Measurements from ENCODE around the gene KRT20. TPM values are rescaled to one million over a fixed set of nuclear protein-coding genes. Genes with fewer than 3 reads are reported as not detected.

Gene KRT20
- total and polyA plus RNA-seq, 2 of the 13 experiments (the other 11 are each of a cell fraction or from before 2014, with no cell fraction given): 0.13 to 0.20 TPM

DNA sequence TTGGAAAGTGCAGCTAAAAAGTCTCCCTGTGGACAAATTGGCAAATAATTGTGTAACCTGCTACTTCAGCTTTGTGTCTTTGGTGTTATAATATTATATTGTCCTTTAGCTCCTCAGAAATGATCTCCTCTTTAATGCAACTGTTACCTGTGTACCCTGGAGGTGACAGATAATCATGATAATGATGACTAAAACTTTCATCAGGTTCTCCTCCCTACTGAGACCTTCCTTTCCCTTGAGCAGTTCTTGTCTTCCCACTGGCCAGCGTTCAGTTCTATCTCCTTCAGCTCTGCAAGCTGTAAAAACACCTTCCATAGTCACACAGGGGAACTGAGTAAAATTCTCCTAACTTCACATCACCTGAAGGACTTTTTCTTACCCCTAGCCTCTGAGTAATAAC lies 32.7 kb downstream of the KRT20 start:
- FAIRE-seq (peak; percentile 18), ATAC-seq (no peak), DNase-seq (ENCODE audit: low spot score) (no peak)
- Histone ChIP-seq H2AFZ (ENCODE audit: low read length) (no peak overlapping the region), H3K27ac (ENCODE audit: extremely low read length, insufficient read depth, low read length) (no peak overlapping the region), H4K20me1 (ENCODE audit: insufficient read depth, low read length) (no peaks in the 10 kb centered on the region), H3K4me2 (ENCODE audit: low read depth, low read length) (no peak overlapping the region), H3K4me3 (replicated peaks in 1 of 3; ENCODE audit: insufficient read depth in 1 of 3, low read depth in 2 of 3, low read length in 3 of 3) (no peak overlapping the region), H3K79me2 (ENCODE audit: insufficient read depth, low read length) (no peaks in the 10 kb centered on the region), H3K36me3 (replicated peaks in 1 of 2; ENCODE audit: control insufficient read depth in 1 of 2, insufficient read depth in 2 of 2, low read length in 2 of 2) (no peaks in the 10 kb centered on the region), H3K9me3 (ENCODE audit: low read length) (no peaks in the 10 kb centered on the region), H3K4me1 (ENCODE audit: insufficient read depth, low read length) (peaks cover 10% of the 10 kb centered on the region; the same call in 1 of the 2 replicates), H3K9ac (ENCODE audit: insufficient read depth, low read depth, low read length) (no peak overlapping the region), H3K27me3 (ENCODE audit: control insufficient read depth in 1 of 2, insufficient read depth in 2 of 2, low read length in 2 of 2) (0 out of 5 replicates have a peak, but pooled peaks cover 0 to 3% of the 10 kb centered on the region in 2 experiments)
- intact Hi-C loops (cut with micrococcal nuclease; ENCODE audit: unreplicated experiment): loop anchor here (5.0 kb wide), 1 partner anchor 235 kb away; no protein-coding TSS in a partner anchor
- ChIA-PET POLR2A (interaction anchor here (1.0 kb wide), 1 partner anchor 33 kb away, joined by 4 read pairs; no protein-coding TSS in a partner anchor), CTCF (ENCODE audit: low intra/inter-chr PET ratio, low total read pairs) (no interaction called here)
- in situ Hi-C loops (cut with HindIII; ENCODE audit: extremely low pct_ligation_motif_present, low pct_unique_long_range_greater_than_20kb): no loop called here
- no TSS peak for BruUV-seq (replicated peaks)
- WGBS (ENCODE audit: low lambda C conversion rate): 0% methylated on average over 1 of the region's 1 CpG
- TF ChIP-seq ZNF737 (CRISPR knock-in tag; IDR thresholded peaks at IDR 0.05; ENCODE audit: borderline replicate concordance): no peak
- no peak for TF ChIP-seq IKZF4 (CRISPR knock-in tag; IDR thresholded peaks at IDR 0.05; ENCODE audit: borderline replicate concordance, low read depth, not compliant biosample characterization)
- TF ChIP-seq ZNF772 (CRISPR knock-in tag; IDR thresholded peaks at IDR 0.05): no peak
- no peak for TF ChIP-seq ZKSCAN1 (IDR thresholded peaks at IDR 0.05; ENCODE audit: low read length)
- TF ChIP-seq, protein P1, sequence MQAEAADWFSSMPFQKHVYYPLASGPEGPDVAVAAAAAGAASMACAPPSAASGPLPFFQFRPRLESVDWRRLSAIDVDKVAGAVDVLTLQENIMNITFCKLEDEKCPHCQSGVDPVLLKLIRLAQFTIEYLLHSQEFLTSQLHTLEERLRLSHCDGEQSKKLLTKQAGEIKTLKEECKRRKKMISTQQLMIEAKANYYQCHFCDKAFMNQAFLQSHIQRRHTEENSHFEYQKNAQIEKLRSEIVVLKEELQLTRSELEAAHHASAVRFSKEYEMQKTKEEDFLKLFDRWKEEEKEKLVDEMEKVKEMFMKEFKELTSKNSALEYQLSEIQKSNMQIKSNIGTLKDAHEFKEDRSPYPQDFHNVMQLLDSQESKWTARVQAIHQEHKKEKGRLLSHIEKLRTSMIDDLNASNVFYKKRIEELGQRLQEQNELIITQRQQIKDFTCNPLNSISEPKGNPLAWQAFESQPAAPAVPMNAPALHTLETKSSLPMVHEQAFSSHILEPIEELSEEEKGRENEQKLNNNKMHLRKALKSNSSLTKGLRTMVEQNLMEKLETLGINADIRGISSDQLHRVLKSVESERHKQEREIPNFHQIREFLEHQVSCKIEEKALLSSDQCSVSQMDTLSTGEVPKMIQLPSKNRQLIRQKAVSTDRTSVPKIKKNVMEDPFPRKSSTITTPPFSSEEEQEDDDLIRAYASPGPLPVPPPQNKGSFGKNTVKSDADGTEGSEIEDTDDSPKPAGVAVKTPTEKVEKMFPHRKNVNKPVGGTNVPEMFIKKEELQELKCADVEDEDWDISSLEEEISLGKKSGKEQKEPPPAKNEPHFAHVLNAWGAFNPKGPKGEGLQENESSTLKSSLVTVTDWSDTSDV (CRISPR knock-in tag; IDR thresholded peaks at IDR 0.05): no peak
- no peak for TF ChIP-seq ZSCAN20 (CRISPR knock-in tag; IDR thresholded peaks at IDR 0.05; ENCODE audit: borderline replicate concordance)
- TF ChIP-seq, protein P2, sequence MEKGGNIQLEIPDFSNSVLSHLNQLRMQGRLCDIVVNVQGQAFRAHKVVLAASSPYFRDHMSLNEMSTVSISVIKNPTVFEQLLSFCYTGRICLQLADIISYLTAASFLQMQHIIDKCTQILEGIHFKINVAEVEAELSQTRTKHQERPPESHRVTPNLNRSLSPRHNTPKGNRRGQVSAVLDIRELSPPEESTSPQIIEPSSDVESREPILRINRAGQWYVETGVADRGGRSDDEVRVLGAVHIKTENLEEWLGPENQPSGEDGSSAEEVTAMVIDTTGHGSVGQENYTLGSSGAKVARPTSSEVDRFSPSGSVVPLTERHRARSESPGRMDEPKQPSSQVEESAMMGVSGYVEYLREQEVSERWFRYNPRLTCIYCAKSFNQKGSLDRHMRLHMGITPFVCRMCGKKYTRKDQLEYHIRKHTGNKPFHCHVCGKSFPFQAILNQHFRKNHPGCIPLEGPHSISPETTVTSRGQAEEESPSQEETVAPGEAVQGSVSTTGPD (CRISPR knock-in tag; IDR thresholded peaks at IDR 0.05): no peak
- no peak for TF ChIP-seq SRF (IDR thresholded peaks at IDR 0.05; ENCODE audit: low read depth, low read length)
- TF ChIP-seq, protein P3, sequence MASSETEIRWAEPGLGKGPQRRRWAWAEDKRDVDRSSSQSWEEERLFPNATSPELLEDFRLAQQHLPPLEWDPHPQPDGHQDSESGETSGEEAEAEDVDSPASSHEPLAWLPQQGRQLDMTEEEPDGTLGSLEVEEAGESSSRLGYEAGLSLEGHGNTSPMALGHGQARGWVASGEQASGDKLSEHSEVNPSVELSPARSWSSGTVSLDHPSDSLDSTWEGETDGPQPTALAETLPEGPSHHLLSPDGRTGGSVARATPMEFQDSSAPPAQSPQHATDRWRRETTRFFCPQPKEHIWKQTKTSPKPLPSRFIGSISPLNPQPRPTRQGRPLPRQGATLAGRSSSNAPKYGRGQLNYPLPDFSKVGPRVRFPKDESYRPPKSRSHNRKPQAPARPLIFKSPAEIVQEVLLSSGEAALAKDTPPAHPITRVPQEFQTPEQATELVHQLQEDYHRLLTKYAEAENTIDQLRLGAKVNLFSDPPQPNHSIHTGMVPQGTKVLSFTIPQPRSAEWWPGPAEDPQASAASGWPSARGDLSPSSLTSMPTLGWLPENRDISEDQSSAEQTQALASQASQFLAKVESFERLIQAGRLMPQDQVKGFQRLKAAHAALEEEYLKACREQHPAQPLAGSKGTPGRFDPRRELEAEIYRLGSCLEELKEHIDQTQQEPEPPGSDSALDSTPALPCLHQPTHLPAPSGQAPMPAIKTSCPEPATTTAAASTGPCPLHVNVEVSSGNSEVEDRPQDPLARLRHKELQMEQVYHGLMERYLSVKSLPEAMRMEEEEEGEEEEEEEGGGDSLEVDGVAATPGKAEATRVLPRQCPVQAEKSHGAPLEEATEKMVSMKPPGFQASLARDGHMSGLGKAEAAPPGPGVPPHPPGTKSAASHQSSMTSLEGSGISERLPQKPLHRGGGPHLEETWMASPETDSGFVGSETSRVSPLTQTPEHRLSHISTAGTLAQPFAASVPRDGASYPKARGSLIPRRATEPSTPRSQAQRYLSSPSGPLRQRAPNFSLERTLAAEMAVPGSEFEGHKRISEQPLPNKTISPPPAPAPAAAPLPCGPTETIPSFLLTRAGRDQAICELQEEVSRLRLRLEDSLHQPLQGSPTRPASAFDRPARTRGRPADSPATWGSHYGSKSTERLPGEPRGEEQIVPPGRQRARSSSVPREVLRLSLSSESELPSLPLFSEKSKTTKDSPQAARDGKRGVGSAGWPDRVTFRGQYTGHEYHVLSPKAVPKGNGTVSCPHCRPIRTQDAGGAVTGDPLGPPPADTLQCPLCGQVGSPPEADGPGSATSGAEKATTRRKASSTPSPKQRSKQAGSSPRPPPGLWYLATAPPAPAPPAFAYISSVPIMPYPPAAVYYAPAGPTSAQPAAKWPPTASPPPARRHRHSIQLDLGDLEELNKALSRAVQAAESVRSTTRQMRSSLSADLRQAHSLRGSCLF (CRISPR knock-in tag; IDR thresholded peaks at IDR 0.05; ENCODE audit: borderline replicate concordance): no peak
- no peak for TF ChIP-seq KMT2A (CRISPR knock-in tag; IDR thresholded peaks at IDR 0.05)
- TF ChIP-seq ZNF567 (CRISPR knock-in tag; IDR thresholded peaks at IDR 0.05; ENCODE audit: borderline replicate concordance): no peak
- TF ChIP-seq, protein P4, sequence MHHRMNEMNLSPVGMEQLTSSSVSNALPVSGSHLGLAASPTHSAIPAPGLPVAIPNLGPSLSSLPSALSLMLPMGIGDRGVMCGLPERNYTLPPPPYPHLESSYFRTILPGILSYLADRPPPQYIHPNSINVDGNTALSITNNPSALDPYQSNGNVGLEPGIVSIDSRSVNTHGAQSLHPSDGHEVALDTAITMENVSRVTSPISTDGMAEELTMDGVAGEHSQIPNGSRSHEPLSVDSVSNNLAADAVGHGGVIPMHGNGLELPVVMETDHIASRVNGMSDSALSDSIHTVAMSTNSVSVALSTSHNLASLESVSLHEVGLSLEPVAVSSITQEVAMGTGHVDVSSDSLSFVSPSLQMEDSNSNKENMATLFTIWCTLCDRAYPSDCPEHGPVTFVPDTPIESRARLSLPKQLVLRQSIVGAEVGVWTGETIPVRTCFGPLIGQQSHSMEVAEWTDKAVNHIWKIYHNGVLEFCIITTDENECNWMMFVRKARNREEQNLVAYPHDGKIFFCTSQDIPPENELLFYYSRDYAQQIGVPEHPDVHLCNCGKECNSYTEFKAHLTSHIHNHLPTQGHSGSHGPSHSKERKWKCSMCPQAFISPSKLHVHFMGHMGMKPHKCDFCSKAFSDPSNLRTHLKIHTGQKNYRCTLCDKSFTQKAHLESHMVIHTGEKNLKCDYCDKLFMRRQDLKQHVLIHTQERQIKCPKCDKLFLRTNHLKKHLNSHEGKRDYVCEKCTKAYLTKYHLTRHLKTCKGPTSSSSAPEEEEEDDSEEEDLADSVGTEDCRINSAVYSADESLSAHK (CRISPR knock-in tag; IDR thresholded peaks at IDR 0.05; ENCODE audit: borderline replicate concordance): no peak
- no peak for TF ChIP-seq NCOA2 (CRISPR knock-in tag; IDR thresholded peaks at IDR 0.05)

Measured in HepG2 (cell line).